ENCODE results near the gene DNAH14.
"Not testable (repeated sequence)": the region's sequence is repeated elsewhere in the genome, so short reads cannot be mapped to it uniquely, and the experiment has no call there.

Gene DNAH14

DNA sequence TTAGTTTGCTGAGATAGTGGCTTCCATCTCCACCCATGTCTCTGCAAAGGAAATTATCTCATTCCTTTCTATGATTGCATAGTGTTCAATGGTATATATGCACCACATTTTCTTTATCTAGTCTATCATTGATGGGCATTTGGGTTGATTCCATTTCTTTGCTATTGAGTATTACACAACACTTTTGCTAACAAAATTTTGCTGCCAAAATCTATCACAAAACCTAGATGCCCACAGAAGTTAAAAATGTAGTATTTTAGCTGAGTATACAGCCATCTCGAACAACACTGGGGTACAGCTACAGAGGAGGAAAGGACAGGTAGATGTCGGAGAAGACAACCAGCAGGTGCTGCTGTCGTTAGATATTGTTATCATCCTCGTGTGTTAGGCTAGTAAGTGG lies 430.6 kb downstream of the DNAH14 start:
- no peak for DNase-seq

DNA sequence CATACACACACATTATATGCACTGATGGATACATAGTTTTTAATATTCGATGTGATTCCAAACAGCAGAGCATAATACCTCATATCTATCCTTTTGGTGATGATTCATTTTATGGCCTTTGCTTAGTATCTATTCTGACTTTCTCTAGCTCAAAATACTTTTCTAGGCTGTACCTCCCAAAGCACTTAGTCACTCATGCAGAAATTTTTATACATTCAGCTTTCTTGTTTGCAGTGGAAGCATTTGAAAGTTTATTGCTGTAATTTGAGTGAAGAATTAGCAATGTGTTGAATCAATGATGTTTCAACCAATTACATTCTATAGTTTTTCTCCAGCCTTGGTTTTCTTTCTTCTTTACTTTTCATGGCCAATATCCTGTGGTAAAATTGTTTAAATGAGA lies 431.7 kb downstream of the DNAH14 start:
- no peak for DNase-seq

DNA sequence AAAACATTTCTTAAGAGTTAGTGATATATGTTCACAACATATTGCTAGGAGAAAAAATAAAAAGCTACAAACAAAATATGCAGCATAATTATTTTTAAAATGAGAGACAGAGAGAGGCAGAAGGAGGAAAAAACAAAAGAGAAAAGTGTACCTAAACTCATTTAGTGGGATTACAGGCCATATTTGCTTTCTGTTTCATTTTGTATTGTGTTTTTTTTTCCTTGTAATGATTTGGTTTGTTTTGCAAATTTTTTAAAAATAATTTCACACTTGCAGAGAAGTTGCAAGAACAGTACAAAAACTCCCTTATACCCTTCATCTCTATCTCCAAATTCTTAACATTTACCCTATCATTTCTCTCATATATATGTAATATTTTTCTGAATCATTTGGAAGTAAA lies 433.3 kb downstream of the DNAH14 start:
- DNase-seq = no peak

DNA sequence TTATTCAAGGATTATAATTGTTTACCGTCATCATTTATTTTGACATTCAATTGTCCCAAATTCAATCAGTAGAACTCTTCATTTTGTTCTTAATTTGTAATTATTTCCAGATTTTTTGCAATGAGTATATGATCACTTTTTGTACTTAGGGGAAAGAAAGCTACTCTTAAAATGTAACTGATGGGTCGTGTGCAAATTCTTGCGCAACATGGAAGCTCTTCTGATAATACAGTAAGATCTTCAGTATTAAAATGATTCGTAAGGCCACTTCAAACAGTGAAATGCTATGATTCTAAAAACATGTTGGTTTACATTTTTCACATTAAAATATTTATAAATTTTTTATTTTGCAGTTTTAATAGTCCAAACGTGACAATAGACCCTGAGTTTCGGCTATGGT lies 435.0 kb downstream of the DNAH14 start:
- DNase-seq = no peak

DNA sequence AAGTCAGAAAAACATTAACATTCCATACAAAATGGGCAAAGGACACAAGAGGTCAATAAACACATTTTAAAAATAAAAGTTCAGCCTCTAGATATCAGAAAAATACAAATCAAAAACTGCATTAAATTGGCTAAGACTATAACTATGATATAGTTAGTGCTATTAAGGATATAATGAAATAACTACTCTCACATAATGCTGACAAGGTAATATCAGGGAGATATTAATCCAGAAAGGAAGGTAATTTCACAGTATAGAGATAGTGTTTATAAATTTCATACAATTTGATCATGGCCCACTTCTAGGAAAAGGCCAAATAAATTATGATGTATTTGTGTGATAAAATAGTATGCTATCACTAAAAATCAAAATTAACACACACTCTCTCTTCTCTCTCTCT lies 436.5 kb downstream of the DNAH14 start:
- no peak for DNase-seq

DNA sequence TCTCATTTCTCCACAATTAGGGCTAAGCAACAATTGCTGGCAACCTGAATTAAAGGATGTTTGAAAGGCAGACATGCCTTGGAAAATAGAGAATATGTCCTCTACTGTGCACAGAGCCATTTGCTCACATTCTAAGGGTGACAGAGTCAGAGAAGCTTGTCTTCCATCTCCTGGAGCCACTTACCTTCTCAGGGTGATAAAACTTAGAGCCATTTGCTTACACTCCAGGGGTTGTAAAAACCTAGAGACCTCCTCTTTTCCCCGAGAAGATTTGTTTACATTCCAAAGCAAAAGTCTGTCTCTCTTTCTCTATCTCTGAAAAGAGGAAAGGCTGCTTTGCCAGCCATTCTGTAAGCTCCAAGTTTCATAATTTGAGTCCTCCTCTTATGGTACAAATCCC lies 437.1 kb downstream of the DNAH14 start:
- no peak for DNase-seq

DNA sequence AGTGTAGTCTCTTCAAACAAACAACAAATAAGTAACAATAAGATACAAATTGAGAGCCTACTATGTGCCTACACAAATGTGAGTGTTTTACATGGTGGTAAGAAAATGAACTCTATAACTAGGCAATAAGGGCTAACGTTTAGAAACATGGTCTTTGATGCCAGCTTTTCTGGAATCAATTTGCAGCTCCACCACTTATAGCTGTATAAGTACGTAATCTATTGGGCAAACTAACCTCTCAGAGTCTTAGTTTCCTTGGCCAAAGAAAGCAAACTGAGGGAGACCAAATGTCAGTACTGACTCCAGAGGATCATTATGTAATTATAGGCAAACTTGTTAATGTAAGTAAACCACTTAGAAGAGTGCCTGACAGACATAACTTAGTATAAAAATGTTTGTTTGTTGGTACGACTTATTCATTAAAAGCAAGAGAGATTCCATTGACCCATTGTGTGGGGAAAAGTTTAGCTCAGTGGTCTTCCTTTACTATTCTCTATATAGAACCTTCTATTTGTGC lies 438.6 kb downstream of the DNAH14 start:
- no peak for DNase-seq

DNA sequence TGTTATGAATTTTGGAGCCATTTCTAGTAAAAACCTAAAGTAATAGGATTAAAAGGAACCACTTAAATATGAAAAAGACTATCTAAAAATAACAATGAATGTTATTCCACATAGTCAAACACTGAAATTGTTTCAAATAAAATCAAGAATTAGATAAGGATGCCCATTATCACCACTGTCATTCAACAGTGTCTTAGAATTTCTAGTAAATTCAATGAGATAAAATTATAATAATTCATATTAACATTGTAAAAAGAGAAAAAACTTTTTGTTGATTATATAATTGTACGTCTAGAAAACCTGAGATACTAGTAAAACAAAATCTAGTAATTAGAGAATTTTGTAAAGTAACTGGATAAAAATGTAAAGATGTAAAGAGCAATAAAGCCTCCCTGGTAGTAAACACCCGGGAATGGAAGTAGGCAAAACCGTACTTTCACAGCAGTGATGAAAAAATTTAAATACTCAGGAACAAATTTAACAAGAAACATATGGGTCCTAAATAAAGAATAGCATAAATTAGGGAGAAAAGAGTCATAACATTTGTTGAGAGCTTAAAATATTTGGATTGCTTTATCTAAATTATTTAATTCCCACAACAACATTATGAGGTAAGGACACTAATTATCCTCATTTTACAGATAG lies 442.0 kb downstream of the DNAH14 start:
- no peak for DNase-seq

DNA sequence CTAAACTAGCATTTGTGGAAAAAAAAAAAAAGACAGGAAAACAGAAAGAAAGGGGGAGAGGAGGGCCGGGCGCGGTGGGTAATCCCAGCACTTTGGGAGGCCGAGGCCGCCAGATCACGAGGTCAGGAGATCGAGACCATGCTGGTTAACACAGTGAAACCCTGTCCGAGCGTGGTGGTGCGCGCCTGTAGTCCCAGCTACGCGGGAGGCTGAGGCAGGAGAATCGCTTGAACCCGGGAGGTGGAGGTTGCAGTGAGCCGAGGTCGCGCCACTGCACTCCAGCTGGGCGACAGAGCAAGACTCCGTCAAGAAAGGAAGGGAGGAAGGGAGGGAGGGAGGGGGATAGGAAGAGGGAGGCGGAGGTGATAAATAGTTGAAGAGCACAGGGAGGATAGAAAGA lies 443.7 kb downstream of the DNAH14 start:
- DNase-seq = no peak

DNA sequence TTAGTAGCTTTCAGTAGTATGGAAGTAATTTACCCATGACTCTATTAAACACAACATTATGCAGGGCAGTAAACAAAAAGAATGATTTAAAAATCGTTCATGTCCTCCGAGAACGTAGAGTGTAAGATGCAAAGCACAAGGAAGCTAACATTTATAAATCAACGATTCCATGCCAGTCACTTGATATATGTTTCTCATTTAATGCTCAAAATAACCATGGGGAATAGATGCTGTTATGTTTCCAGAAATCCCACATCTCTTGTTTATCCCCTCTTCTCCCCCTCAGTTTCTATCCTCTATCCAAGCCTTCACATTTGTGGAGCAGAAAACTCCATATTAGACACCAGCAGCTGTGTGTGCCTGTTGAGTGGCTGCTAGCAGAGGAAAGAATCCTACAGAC lies 445.5 kb downstream of the DNAH14 start:
- DNase-seq = no peak

DNA sequence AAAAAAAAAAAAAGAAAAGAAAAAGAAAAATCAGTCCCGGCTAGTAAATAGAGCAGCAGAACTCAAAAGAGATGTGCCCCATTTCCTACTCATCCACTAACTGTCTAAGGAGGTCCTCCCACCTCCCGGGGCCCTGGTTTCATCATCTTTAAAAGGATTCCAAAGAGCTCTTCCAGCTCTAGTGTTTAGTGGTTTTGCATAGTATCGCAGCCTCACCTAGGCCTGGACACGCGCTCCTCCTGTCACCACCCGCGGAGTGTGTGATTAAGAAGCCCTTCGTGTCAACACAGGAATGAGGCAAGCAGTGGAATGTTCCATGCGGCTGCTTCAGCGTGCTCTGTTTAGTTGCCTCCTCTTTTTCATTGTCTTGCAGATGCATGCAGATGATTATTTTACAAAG lies 449.4 kb downstream of the DNAH14 start:
- no peak for DNase-seq

DNA sequence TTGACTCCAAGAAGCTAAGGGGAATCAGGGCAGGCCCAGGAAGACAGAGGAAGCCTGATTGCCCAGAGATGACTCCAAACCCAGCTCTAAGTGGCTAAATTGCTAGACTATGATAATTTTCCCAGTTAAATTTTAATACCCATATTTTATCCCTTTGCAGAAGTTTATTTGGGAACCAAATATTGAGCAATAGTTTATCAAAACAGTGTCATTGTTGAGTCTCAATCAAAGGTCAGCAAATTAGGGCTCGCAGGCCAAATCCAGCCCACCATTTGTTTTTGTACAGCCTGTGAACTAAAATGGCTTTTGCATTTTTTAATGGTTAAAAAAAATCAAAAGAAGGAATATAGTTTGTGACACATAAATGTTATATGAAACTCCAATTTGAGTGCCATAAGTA lies 451.2 kb downstream of the DNAH14 start:
- no peak for DNase-seq

DNA sequence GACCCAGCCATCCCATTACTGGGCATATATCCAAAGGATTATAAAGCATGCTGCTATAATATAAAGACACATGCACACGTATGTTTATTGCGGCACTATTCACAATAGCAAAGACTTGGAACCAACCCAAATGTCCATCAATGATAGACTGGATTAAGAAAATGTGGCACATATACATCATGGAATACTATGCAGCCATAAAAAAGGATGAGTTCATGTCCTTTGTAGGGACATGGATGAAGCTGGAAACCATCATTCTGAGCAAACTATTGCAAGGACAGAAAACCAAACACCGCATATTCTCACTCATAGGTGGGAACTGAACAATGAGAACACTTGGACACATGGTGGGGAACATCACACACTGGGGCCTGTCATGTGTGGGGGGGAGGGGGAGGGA lies 457.4 kb downstream of the DNAH14 start:
- not testable (repeated sequence) for DNase-seq

DNA sequence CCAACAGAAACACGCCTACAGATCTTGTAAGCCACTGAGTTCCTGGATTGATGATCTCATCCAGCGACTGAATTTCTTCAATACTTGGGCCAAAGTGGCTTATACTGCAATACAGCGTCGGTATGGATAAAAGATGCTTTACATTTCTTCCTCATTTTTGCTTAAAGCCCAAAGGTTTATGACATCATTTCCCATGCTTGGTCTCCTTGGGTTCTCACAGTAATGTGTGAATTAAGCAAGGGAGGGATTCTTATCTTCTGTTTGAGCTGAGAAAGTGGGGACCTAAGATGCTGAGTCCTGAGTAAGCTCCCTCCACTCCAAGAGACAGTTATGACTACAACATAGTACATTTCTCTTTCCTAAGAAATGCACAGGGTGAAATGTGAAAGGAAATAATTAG lies 458.9 kb downstream of the DNAH14 start:
- DNase-seq = no peak

DNA sequence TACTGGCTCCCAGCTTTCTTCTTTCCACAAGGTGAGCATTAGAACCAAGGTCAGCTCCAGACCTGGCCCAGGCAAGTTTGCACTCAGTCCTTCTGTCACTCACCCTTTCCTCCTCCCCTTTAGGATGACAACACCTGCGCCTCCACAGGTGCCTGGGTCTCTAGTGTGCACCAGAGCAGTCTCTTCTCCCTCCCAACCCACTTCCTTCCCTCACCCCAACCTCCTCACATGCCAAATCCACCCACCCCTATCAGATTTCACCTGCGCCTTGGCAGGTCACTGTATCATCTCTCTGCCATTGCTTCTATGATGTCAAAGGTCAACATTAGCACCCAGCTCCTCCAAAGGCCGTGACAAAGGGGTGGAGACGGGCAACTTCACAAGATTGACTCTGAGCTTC lies 460.4 kb downstream of the DNAH14 start:
- DNase-seq = no peak

DNA sequence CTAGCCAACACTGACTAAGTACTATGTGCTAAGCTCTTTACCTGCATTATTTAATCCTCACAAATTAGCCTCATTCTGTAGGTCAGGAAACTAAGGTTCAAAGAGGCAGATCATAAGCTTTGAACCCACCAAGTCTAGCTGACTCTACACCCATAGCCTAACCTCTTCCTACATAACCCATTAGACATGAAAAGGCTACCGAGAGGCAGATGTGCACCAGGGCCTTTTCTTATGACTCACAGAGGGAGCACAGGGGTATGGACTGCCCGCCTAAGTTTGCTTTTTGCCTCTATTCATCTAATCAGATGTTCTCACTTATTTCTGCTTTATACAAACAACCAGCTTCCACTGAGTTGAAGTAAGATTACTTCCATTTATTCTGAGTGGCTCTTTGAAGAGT lies 466.9 kb downstream of the DNAH14 start:
- DNase-seq = no peak

DNA sequence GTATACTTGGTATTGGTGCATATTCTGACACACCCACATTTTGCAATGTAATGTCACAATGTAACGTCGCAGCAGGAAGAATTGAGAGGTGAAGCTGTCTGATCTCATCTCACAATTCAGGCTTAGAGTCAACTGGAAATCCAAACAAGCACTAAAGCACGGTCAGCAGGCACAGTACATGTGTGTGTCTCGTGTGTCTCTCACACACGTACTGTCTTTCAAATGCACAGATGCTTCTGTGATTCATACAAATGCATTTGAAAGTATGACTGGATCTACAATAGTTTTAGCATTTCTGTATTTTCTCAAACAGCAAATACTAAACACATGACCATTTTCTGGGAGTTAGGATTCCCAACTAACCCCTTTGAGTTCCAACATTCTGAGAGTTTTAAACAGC lies 471.5 kb downstream of the DNAH14 start:
- no peak for DNase-seq

DNA sequence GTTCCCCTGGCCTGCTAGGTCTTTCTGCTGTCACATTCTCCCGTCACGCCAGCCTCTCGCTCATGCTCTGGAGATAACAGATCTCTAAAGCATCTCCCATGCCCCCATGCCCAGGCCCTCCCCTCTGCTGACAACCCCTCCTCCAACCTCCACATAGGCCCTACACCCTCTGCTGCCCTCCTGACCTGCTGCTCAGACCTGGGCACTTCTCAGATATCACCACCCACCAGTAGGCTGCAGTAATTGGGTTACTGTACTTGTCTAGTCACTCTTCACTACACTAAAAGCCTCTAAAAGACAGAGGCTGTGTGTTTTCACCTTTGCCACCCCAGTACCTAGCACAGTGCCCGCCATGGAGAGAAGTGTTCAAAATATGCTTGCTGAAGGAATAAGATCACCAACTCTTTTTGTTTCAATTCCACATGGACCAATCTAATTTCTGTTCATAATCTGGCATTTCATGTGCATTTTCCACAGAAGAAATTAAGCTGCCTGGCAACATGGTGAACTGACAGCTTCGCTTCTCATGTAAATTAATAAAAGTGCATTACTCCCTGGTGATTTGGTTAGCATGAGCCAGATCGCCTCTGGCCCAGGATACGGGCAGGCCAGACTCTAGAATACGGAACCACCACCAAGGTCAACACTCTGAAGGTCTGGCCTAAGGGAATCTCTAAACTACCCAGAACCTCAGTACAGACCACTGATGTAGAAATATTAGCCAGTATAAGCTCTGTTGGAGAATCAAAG lies 477.7 kb downstream of the DNAH14 start:
- DNase-seq = no peak

DNA sequence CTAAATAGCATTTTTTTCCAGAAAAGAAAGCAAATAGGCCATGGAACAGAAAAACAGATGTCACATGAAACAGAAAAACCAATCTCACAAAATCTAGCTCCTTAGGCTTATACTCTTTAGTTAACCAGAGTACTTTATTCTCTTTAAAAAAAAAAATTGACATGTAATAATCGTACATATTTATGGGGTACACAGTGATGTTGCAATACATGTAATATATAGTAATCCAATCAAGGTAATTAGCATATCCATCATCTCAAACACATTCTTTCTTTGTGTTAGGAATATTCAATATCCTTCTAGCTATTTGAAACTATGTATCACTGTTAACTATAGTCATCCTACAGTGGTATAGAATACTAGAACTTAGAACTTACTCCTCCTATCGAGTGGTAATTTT lies 478.3 kb downstream of the DNAH14 start:
- no peak for DNase-seq

DNA sequence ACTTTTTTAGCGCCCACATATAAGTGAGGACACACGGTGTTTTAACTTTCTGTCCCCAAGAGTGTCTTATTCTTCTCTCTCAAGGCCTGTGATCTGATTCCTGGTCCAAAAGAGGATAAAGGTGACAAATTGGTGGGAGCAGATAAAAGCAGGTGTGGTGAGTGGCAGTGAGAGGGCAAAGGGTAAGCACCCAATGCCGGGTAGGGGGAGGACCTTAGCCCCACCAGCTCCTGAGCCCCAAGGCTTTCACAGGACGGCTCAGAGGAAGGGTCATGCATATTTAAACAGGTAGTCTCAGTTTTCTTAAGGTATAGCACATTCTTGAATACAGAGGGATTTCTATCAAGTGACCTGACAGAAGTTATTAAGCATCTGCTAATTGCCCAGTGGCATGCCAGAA lies 478.8 kb downstream of the DNAH14 start:
- no peak for DNase-seq

DNA sequence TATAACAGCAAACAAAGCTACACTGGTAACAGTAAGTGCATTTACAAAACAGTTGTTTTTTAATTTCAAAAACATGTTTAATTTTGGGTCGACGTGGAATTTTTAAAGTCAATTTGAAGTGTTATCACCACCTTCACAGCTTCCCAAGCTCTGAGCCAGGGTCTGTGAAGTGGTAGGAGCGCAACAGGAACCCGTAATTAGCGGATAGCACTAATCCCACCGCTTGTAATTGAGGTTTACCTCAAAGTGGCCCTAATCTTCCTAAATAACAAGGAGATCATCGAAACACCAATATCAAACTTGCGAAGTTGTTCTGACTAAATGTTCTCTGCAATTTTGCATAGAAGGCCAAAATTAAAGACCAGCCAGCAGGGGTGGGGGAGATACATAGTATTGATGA lies 479.6 kb downstream of the DNAH14 start:
- no peak for DNase-seq

DNA sequence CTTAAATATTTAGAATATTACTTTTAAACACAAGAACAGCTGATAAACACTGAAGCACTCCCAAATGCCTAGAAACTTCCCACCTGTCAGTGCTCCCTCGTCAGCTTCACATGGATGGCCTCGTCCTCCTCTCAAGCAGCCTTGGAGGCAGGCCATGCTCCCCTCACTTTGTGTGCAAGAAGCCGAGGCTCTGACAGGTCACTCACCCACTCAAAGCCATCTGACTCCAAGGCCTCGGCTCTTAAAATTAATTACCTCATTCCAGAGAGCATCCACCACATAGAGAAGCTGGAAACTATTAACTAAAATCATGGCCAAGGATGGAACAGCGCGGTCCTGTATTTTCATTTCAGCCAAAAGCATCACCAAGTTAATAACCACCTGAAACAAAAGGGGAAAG lies 480.6 kb downstream of the DNAH14 start:
- DNase-seq = no peak

DNA sequence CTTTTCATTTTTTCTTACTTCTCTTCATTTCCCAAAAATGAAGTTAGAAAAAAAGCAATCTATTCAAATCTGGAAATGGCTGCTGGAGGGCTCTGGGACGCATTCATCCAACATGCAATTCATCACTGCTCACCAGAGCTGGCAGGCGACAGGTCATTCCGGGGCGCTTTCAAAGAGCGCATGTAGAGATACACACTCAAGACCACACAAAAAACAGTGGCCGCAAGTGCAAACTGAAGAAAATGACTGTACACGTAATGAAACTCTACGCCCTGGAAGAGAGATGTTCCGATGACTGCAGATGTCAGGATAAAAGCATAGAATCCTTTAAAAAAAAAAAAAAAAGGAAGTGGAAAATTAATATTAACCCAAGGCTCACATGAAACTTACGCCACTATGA lies 482.8 kb downstream of the DNAH14 start:
- DNase-seq = no peak

DNA sequence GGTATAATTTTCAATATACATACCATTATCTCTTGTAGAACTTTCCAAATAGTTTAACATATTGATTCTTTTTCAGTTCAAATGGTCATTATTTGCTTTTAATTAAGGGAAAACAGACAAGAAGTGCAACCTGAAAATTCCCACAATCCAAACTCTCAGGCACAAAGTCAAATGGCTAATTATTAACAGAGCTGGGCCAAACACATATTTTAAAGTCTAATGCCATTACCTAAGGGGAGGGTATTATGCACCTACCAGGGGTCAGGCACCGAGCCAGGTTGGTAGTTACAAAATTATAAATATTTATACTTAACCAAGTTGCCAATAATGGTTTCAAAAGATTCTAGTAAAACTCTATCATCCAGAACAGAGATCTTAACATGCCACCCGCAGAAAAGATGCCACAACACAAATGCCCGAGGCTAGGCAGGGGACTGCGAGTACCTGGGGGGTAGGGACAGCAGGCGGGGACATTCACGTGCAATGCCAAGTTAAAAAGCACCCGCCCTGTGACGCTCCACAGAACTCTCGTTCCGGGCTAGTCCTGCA lies 483.4 kb downstream of the DNAH14 start:
- DNase-seq = no peak
